B cell (primary cell): Measurements from ENCODE around the gene DEDD2.

Experiments
- EZH2 ChIP-seq: IDR thresholded peaks from 2 replicates; pipeline ENCODE4 v1.6.1; 2012; ENCODE audit warnings: borderline replicate concordance, low read depth, mild to moderate bottlenecking, moderate library complexity, low read length; ENCODE audit not compliant: insufficient read depth, poor library complexity, severe bottlenecking
- TF ChIP-seq, protein P1 (sequence below): fragments of 200-600 bp; IDR thresholded peaks from one replicate; pipeline ENCODE4 v1.8.0; 2022; ENCODE audit warnings: antibody characterized with exemption, mild to moderate bottlenecking

DNA sequence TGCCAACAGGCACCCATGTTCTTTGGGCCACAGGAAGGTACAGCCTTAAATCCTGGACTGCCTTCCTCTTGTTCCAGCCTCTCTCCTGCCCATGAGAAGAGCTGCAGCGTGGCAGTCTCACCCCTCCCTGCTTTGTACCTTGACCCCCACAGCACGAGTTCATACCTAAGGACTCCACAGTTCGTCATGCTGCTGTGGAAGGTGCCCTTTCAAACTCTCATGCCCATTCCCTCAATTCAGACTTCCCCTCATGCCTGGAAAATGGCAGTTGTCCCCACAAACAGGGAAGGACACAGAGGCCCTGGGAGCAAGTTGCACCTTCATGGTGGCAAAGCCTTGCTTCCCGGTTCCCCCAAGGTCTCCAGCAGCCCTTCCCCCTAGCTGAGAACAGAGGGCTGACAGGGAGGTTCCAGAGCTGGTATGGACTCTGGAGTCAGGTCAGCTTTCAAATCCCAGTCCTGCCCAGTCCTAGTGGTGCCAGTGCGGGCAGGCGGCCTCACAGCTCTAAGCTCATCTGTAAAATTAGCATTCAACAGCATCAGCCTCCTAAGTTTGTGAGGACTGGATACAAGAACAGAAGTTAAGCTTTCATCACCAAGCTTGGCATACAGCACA lies 16.3 kb upstream of the DEDD2 start:
- TF ChIP-seq, protein P1, sequence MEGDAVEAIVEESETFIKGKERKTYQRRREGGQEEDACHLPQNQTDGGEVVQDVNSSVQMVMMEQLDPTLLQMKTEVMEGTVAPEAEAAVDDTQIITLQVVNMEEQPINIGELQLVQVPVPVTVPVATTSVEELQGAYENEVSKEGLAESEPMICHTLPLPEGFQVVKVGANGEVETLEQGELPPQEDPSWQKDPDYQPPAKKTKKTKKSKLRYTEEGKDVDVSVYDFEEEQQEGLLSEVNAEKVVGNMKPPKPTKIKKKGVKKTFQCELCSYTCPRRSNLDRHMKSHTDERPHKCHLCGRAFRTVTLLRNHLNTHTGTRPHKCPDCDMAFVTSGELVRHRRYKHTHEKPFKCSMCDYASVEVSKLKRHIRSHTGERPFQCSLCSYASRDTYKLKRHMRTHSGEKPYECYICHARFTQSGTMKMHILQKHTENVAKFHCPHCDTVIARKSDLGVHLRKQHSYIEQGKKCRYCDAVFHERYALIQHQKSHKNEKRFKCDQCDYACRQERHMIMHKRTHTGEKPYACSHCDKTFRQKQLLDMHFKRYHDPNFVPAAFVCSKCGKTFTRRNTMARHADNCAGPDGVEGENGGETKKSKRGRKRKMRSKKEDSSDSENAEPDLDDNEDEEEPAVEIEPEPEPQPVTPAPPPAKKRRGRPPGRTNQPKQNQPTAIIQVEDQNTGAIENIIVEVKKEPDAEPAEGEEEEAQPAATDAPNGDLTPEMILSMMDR = no peak
- TF ChIP-seq EZH2 = no peak
